OCI-LY1 (cell line): ENCODE data around the gene FGF9.

ENCODE experiments used
- EZH2 ChIP-seq: fragments of 200-600 bp; sonication (generic), shearing (Covaris generic); IDR thresholded peaks from 2 replicates; pipeline ENCODE4 v1.8.0; 2017; ENCODE audit warnings: borderline replicate concordance, mixed run types, mild to moderate bottlenecking, antibody characterized with exemption, low read length, moderate library complexity, mixed read lengths
- TF ChIP-seq, protein P1 (sequence below): fragments of 200-600 bp; sonication (generic), shearing (Covaris generic); IDR thresholded peaks from 2 replicates; pipeline ENCODE4 v1.5.1; 2017; ENCODE audit warnings: mild to moderate bottlenecking, antibody characterized with exemption, low read length, moderate library complexity, mixed read lengths

- TF ChIP-seq, protein P1, sequence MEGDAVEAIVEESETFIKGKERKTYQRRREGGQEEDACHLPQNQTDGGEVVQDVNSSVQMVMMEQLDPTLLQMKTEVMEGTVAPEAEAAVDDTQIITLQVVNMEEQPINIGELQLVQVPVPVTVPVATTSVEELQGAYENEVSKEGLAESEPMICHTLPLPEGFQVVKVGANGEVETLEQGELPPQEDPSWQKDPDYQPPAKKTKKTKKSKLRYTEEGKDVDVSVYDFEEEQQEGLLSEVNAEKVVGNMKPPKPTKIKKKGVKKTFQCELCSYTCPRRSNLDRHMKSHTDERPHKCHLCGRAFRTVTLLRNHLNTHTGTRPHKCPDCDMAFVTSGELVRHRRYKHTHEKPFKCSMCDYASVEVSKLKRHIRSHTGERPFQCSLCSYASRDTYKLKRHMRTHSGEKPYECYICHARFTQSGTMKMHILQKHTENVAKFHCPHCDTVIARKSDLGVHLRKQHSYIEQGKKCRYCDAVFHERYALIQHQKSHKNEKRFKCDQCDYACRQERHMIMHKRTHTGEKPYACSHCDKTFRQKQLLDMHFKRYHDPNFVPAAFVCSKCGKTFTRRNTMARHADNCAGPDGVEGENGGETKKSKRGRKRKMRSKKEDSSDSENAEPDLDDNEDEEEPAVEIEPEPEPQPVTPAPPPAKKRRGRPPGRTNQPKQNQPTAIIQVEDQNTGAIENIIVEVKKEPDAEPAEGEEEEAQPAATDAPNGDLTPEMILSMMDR = no peak
- no peak for TF ChIP-seq EZH2
Observed at GRCh38 chr13:21744149-21744548, 73.3 kb downstream of the FGF9 start.
